Bronchial epithelial cell (primary cell): Measurements from ENCODE around the gene RTEL1. TPM values are rescaled to one million over a fixed set of nuclear protein-coding genes. Genes with fewer than 3 reads are reported as not detected.
"Not testable (repeated sequence)": the region's sequence is repeated elsewhere in the genome, so short reads cannot be mapped to it uniquely, and the experiment has no call there.

ENCODE experiments used
- DNase-seq: peaks from one replicate; pipeline ENCODE4 v3.0.0-alpha.2; 2010; ENCODE audit warnings: low read depth
- FAIRE-seq: peaks from 2 replicates; lab custom pipeline; 2011; peaks lifted over from hg19 to GRCh38; lab: Jason Lieb, UNC
- H3K27me3 ChIP-seq: 2 replicates; pipeline ENCODE4 v1.5.1; 2011; ENCODE audit warnings: low read length; ENCODE audit not compliant: control insufficient read depth, insufficient read depth
- H3K36me3 ChIP-seq: 2 replicates; pipeline ENCODE4 v1.5.1; 2011; ENCODE audit warnings: low read length; ENCODE audit not compliant: control insufficient read depth, insufficient read depth
- H3K4me3 ChIP-seq: 2 replicates; pipeline ENCODE4 v1.5.1; 2011; ENCODE audit warnings: mild to moderate bottlenecking, low read depth, low read length, control low read depth
- total RNA-seq: library from RNA; depleted of rRNA; stranded (reverse); fragments of >200 nt; gene quantifications from 2 replicates; pipeline ENCODE4 v1.2.1, GENCODE V29; 2014
- TF ChIP-seq, protein P1 (sequence below): IDR thresholded peaks from 2 replicates; pipeline ENCODE4 v1.5.1; 2011; ENCODE audit warnings: mild to moderate bottlenecking, moderate library complexity, low read length, control low read depth, inconsistent platforms; ENCODE audit not compliant: insufficient read depth, severe bottlenecking

Gene RTEL1
- total RNA-seq, 1 donor from 2014 or later, result 4.5 TPM

- Histone ChIP-seq H3K36me3 (peaks cover 15% of the 10 kb centered on the region), H3K4me3 (no peak overlapping the region), H3K27me3 (no peaks in the 10 kb centered on the region)
- TF ChIP-seq, protein P1, sequence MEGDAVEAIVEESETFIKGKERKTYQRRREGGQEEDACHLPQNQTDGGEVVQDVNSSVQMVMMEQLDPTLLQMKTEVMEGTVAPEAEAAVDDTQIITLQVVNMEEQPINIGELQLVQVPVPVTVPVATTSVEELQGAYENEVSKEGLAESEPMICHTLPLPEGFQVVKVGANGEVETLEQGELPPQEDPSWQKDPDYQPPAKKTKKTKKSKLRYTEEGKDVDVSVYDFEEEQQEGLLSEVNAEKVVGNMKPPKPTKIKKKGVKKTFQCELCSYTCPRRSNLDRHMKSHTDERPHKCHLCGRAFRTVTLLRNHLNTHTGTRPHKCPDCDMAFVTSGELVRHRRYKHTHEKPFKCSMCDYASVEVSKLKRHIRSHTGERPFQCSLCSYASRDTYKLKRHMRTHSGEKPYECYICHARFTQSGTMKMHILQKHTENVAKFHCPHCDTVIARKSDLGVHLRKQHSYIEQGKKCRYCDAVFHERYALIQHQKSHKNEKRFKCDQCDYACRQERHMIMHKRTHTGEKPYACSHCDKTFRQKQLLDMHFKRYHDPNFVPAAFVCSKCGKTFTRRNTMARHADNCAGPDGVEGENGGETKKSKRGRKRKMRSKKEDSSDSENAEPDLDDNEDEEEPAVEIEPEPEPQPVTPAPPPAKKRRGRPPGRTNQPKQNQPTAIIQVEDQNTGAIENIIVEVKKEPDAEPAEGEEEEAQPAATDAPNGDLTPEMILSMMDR, result no peak
- FAIRE-seq (no peak), DNase-seq (no peak)
Measured at GRCh38 chr20:63667858-63668257, 9.7 kb downstream of the RTEL1 start.

DNA sequence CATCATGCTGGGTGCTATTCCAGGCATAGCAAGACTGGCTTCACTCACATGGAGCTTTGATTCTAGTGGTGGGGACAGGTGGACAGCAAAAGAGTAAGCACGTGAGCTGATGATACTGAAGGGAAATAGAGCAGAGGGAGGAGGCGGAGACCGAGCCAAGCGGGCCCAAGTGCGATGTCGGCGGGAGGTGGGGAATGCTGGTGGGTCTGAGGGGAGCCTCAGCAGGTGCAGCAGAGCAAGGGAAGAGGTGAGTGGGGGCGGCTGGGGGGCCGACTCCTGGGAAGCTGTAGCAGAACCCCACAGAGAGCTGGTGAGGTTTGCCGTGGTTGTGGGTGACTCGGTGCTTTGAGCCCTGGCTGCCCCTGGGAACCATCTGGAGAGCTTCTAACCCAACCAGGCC lies 10.2 kb downstream of the RTEL1 start:
- no peak overlapping the region for H3K4me3 ChIP-seq
- TF ChIP-seq, protein P1, result no peak
- peaks cover 15% of the 10 kb centered on the region for H3K36me3 ChIP-seq
- DNase-seq (no peak), FAIRE-seq (no peak)
- H3K27me3 ChIP-seq, result no peaks in the 10 kb centered on the region

- H3K36me3 ChIP-seq, result peaks cover 14% of the 10 kb centered on the region
- not testable (repeated sequence) for DNase-seq, H3K27me3 ChIP-seq, FAIRE-seq, H3K4me3 ChIP-seq
Measured at GRCh38 chr20:63671695-63672094, 13.6 kb downstream of the RTEL1 start.

GRCh38 chr20:63672666-63673065 lies 14.6 kb downstream of the RTEL1 start:
- DNase-seq (no peak), FAIRE-seq (no peak)
- peaks cover 9% of the 10 kb centered on the region for H3K36me3 ChIP-seq
- no peaks in the 10 kb centered on the region for H3K27me3 ChIP-seq
- TF ChIP-seq, protein P1, result no peak
- H3K4me3 ChIP-seq, result no peak overlapping the region

GRCh38 chr20:63673951-63674350 lies 15.8 kb downstream of the RTEL1 start:
- FAIRE-seq (no peak), DNase-seq (no peak)
- TF ChIP-seq, protein P1, result no peak

DNA sequence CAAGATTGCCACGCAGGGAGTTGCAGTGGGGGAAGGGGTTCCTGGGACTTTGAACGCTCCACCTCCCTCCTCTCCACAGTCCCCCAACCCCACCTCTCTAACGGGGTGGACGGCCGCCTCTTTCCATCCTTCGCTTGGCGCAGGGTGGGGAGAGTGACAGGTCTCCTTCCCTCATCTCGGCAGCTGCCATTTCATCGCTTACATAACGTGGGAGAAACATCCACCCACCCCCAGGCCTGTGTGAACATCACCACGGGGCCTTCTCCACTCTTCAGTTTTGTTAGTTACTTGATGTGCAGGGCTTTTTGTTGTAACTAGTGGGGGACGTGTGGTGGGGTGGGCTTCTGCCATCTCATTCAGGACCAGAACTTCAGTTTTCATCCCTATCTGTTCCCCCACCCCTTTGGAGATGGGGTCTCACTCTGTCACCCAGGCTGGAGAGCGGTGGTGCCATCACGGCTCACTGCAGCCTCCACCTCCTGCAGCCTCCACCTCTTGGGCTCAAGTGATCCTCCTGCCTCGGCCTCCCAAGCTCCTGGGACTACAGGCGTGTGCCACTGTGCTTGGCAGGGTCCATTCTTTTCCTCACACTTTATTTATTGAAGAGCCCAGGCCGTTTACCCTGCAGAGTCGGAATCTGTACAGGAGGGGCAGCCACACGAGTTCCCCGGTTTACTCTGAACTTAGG lies 17.7 kb downstream of the RTEL1 start:
- Histone ChIP-seq H3K36me3 (peaks cover 4% of the 10 kb centered on the region), H3K4me3 (no peak overlapping the region), H3K27me3 (no peaks in the 10 kb centered on the region)
- TF ChIP-seq, protein P1, result no peak
- FAIRE-seq, result no peak
- DNase-seq, result no peak

More at GRCh38 chr20:63673951-63674350, 15.8 kb downstream of the RTEL1 start:
- H3K4me3 ChIP-seq, result no peak overlapping the region
- peaks cover 4% of the 10 kb centered on the region for H3K36me3 ChIP-seq
- no peaks in the 10 kb centered on the region for H3K27me3 ChIP-seq
